Mucosa of stomach (tissue), 1 donor: Measurements from ENCODE around the gene COL4A2.

Source experiments
- H3K27me3 ChIP-seq: one replicate; pipeline ENCODE4 v1.7.0; 2013; ENCODE audit warnings: mild to moderate bottlenecking, low read length; ENCODE audit not compliant: control insufficient read depth, insufficient read depth
- H3K36me3 ChIP-seq: one replicate; pipeline ENCODE4 v1.7.0; 2013; ENCODE audit warnings: low read length; ENCODE audit not compliant: control insufficient read depth, insufficient read depth
- H3K4me1 ChIP-seq: one replicate; pipeline ENCODE4 v1.7.0; 2013; ENCODE audit warnings: mild to moderate bottlenecking, low read length; ENCODE audit not compliant: control insufficient read depth, insufficient read depth
- H3K4me3 ChIP-seq: one replicate; pipeline ENCODE4 v1.7.0; 2013; ENCODE audit warnings: low read length
- H3K9ac ChIP-seq: one replicate; pipeline ENCODE4 v1.7.0; 2013; ENCODE audit warnings: mild to moderate bottlenecking, low read length, moderate library complexity
- H3K9me3 ChIP-seq: one replicate; pipeline ENCODE4 v1.7.0; 2013; ENCODE audit warnings: mild to moderate bottlenecking, low read length, moderate library complexity; ENCODE audit not compliant: control insufficient read depth
- donor health status: Pancreatic carcinoma.

Gene COL4A2

GRCh38 chr13:110285991-110286832, 20.9 kb upstream of the COL4A2 start:
- Histone ChIP-seq H3K9me3 (no peaks in the 10 kb centered on the region), H3K9ac (no peak overlapping the region), H3K36me3 (no peaks in the 10 kb centered on the region), H3K4me3 (no peak overlapping the region), H3K27me3 (no peaks in the 10 kb centered on the region), H3K4me1 (peaks cover 5% of the 10 kb centered on the region)

DNA sequence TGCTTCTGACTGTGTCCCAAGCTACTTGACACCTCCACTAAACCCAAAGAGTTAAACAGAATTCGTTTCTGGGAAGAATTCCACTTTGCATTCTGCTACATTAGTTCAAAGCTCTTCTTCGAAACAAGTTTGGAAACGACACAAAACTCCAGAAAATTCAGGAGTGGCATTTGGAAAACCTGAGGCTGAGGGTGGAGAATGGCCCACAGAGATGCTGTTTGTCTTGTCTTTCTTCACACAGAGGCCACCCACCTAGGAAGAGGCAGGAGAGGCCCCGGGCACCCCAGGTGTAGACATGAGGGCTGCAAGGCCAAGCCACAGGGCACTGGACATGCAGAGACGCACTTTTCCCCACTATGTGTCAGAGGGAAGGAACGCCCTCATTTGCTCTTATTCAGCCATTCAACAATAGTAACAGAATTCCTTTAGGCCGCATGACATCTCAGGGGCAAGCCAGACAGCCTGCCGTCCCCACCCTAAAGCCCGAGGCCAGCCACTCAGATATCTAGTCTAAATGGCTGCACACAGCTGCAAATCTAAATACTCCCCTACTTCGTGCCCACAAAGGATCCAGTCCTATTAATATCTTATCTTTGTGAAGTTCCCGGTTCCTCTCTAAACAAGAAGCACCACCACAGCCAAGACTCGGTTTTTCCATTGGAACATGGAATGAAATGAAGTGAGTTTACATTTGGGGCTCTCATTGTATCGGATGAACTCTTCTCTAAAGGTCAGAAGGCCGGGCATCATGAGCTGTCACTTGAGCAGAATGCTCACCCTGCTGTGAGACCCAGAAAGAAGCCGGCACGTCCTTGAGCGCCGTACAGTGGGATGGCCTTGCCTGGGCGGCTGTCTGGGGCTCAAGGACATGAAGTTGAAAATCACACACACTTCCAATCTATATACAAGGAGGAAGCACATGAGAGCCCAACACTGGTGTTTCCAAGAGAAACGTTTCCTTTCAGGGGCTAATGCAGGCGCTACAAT, 20.0 kb upstream of the COL4A2 start:
- Histone ChIP-seq H3K9me3 (no peaks in the 10 kb centered on the region), H3K9ac (no peak overlapping the region), H3K4me1 (peaks cover 5% of the 10 kb centered on the region), H3K4me3 (no peak overlapping the region), H3K36me3 (no peaks in the 10 kb centered on the region), H3K27me3 (no peaks in the 10 kb centered on the region)

DNA sequence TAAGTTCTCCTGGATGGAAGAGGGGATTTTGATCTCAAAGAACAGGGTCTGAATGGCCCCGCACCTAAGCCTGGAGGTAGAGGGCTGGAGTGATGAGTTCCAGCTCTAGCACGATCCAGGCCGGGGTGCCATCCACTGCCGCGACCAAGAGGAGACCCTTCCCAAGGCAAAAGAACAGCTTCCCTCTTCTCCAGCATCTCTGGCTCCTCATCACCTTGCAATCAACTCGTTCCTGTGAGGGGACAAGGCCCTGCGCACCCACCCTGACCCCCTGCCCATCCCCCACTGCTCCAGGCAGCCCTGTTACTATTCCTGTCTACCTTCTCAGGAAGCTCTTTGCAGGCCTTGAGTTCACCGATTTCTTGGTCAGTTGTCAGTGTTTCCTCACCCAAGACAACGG, 17.9 kb upstream of the COL4A2 start:
- no peaks in the 10 kb centered on the region for H3K4me1 ChIP-seq
- H3K9me3 ChIP-seq = no peaks in the 10 kb centered on the region
- no peaks in the 10 kb centered on the region for H3K27me3 ChIP-seq

DNA sequence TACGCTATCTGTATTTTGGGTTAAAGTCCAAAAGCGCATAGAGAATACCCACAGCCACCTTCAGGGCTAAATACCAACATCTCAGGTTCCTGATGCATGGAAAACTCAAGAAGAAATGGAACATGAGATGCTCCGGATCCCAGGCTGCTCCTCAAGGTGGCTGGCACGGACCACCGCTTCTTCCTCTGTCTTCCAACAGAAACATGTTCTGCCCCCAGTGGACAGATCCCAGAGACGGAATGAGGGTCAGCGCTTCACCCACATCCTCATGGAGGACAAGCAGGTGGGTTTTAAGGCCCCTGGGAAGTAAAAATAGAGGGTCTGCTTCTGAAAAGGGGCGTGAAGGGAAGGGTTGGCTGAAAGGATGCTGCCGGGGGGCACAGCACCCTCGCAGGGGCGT, 17.4 kb upstream of the COL4A2 start:
- no peaks in the 10 kb centered on the region for H3K9me3 ChIP-seq
- H3K4me3 ChIP-seq = no peak overlapping the region
- no peaks in the 10 kb centered on the region for H3K4me1 ChIP-seq
- no peaks in the 10 kb centered on the region for H3K36me3 ChIP-seq
- H3K27me3 ChIP-seq = no peaks in the 10 kb centered on the region
- H3K9ac ChIP-seq = no peak overlapping the region

More for the DNA sequence above, 17.9 kb upstream of the COL4A2 start:
- H3K9ac ChIP-seq = no peak overlapping the region
- H3K4me3 ChIP-seq = no peak overlapping the region
- no peaks in the 10 kb centered on the region for H3K36me3 ChIP-seq

- H3K4me1 ChIP-seq = no peaks in the 10 kb centered on the region
- no peak overlapping the region for H3K4me3 ChIP-seq
- no peaks in the 10 kb centered on the region for H3K36me3 ChIP-seq
- H3K27me3 ChIP-seq = no peaks in the 10 kb centered on the region
- no peaks in the 10 kb centered on the region for H3K9me3 ChIP-seq
- no peak overlapping the region for H3K9ac ChIP-seq
Measured at GRCh38 chr13:110290153-110290552, 16.9 kb upstream of the COL4A2 start.

- Histone ChIP-seq H3K9ac (no peak overlapping the region), H3K4me3 (no peak overlapping the region), H3K4me1 (no peaks in the 10 kb centered on the region), H3K36me3 (no peaks in the 10 kb centered on the region), H3K27me3 (no peaks in the 10 kb centered on the region), H3K9me3 (no peaks in the 10 kb centered on the region)
Measured at GRCh38 chr13:110290826-110291225, 16.3 kb upstream of the COL4A2 start.

GRCh38 chr13:110291286-110291685, 15.8 kb upstream of the COL4A2 start:
- Histone ChIP-seq H3K27me3 (no peaks in the 10 kb centered on the region), H3K4me1 (no peaks in the 10 kb centered on the region), H3K9ac (no peak overlapping the region), H3K36me3 (no peaks in the 10 kb centered on the region), H3K4me3 (no peak overlapping the region), H3K9me3 (no peaks in the 10 kb centered on the region)

DNA sequence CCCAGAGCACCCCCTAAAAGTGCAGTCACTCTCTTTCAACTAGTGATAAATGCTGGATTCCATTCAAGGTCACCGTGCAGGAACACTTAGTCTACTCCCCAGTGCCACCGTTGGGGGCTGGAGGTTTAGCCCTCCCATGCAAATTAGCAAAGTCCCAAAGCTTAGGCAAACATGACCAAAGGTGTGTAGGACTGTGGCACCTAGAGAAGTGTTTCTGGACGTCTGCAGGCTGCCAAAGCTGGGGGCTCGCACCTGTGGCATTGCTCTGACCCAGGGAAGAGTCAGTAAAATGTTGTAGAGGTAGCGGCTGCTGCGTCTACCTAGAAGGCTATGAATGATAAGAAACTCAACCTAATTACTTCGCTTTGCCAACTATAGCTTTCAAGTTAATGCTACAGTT, 14.0 kb upstream of the COL4A2 start:
- H3K4me1 ChIP-seq = no peaks in the 10 kb centered on the region

GRCh38 chr13:110293649-110294048, 13.4 kb upstream of the COL4A2 start:
- Histone ChIP-seq H3K9me3 (no peaks in the 10 kb centered on the region), H3K4me1 (no peaks in the 10 kb centered on the region), H3K27me3 (peaks cover 5% of the 10 kb centered on the region), H3K4me3 (no peak overlapping the region), H3K9ac (no peak overlapping the region), H3K36me3 (no peaks in the 10 kb centered on the region)

More for the DNA sequence above, 14.0 kb upstream of the COL4A2 start:
- Histone ChIP-seq H3K4me3 (no peak overlapping the region), H3K27me3 (no peaks in the 10 kb centered on the region), H3K9ac (no peak overlapping the region), H3K9me3 (no peaks in the 10 kb centered on the region), H3K36me3 (no peaks in the 10 kb centered on the region)

DNA sequence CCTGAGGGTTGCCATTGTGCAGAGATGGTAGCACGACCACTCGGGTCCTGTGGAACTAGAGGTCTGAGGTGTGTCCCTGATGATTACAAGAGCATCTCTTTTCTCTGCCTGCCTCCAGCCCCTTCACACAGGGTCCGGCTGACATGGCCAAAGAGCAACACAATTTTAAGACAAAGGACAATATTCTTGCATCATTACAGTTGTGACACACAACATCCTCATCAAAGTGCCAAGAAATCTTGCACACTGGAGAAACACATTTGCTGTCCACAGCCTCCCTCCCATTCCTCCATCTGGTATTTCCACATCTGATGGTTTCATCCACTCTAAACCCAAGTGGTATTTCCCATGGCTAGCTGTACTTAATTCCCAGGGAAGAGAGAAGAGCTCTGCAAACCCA, 12.9 kb upstream of the COL4A2 start:
- H3K9me3 ChIP-seq = no peaks in the 10 kb centered on the region
- no peak overlapping the region for H3K9ac ChIP-seq
- peaks cover 7% of the 10 kb centered on the region for H3K27me3 ChIP-seq
- H3K36me3 ChIP-seq = no peaks in the 10 kb centered on the region
- no peaks in the 10 kb centered on the region for H3K4me1 ChIP-seq
- H3K4me3 ChIP-seq = no peak overlapping the region

DNA sequence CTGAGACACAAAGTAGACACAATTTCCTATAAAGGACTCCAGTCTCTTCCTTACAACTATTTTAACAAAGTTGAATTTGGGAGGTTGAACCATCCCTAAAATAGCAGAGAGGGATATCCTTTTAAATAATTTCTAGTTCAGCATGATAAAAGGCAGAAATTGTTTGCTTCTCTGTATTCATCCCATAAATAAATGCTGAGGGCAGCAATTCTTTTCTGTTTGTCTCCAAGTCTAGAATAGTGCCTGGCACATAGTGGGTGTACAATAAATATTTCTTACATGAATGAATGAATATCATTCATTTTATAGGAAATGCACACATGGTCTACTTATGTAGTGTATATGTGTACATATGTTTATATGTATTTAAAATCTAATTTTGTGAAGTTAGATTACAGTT, 12.5 kb upstream of the COL4A2 start:
- Histone ChIP-seq H3K9ac (no peak overlapping the region), H3K36me3 (no peaks in the 10 kb centered on the region), H3K27me3 (peaks cover 7% of the 10 kb centered on the region), H3K4me1 (no peaks in the 10 kb centered on the region), H3K9me3 (no peaks in the 10 kb centered on the region), H3K4me3 (no peak overlapping the region)

GRCh38 chr13:110297011-110297410, 10.1 kb upstream of the COL4A2 start:
- no peaks in the 10 kb centered on the region for H3K36me3 ChIP-seq
- H3K4me3 ChIP-seq = no peak overlapping the region
- no peak overlapping the region for H3K9ac ChIP-seq
- no peaks in the 10 kb centered on the region for H3K9me3 ChIP-seq
- H3K27me3 ChIP-seq = peaks cover 7% of the 10 kb centered on the region
- H3K4me1 ChIP-seq = no peaks in the 10 kb centered on the region
